ENCODE measurements around the gene KCNK3.

DNA sequence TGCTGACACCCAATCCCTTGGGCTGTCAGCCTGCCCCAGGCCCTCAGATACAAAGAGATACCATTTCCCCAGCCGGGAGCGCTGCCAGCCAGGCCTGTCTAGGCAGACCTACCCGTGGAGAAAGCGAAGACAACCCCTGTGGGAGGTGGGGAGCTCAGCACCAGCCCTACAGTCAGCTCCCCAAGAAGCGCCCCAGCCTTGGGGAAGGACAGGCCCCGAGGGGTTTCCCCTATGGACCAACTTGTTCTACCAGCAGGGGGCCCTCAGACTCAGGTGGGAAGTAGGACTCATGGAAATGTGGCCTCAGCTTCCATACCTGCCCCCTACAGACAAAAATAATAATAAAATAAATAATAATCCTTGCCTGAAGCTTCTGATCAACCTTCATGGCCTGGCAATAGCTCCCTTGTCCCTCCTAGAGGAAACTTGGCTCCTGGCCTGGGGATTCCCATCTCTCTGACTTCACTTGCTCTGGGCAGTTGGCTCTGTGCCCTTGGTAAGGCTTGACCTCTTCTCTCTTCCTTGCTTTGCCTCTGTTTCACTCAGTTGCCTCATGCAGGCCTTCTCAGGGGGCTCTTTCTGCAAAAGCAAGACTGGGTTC, 78.6 kb downstream of the KCNK3 start:
- TF ChIP-seq GATA3 (IDR thresholded peaks at IDR 0.05; ENCODE audit: low read depth, low read length) = no peak
- no peak for TF ChIP-seq GATA2 (IDR thresholded peaks at IDR 0.05; ENCODE audit: low read depth, low read length)

Data from SH-SY5Y (cell line).